Parathyroid adenoma (tissue), 2 donors: Measurements from ENCODE around the gene MAGI1.

ENCODE experiments used
- H2AFZ ChIP-seq: fragments of 300-600 bp; sonication (generic); one replicate; pipeline ENCODE4 v1.7.0; 2017; ENCODE audit warnings: antibody characterized with exemption, mild to moderate bottlenecking
- H3K27ac ChIP-seq: fragments of 300-600 bp; sonication (generic); one replicate; pipeline ENCODE4 v1.7.0; 2017
- H3K27me3 ChIP-seq: fragments of 300-600 bp; sonication (generic); one replicate; pipeline ENCODE4 v1.7.0; 2017; ENCODE audit warnings: low read length; ENCODE audit not compliant: control insufficient read depth, insufficient read depth
- H3K36me3 ChIP-seq: fragments of 300-600 bp; sonication (generic); one replicate; pipeline ENCODE4 v1.7.0; 2017; ENCODE audit warnings: low read length; ENCODE audit not compliant: control insufficient read depth, insufficient read depth
- H3K4me1 ChIP-seq: fragments of 300-600 bp; sonication (generic); one replicate; pipeline ENCODE4 v1.7.0; 2017; ENCODE audit warnings: control low read depth
- H3K4me2 ChIP-seq: fragments of 300-600 bp; sonication (generic); one replicate; pipeline ENCODE4 v1.7.0; 2017; ENCODE audit warnings: low read length
- H3K4me3 ChIP-seq: fragments of 300-600 bp; sonication (generic); one replicate; pipeline ENCODE4 v1.7.0; 2017; ENCODE audit warnings: low read depth, low read length
- H3K79me2 ChIP-seq: fragments of 300-600 bp; sonication (generic); one replicate; pipeline ENCODE4 v1.7.0; 2017; ENCODE audit warnings: control low read depth
- H3K9ac ChIP-seq: fragments of 300-600 bp; sonication (generic); one replicate; pipeline ENCODE4 v1.7.0; 2017; ENCODE audit warnings: mild to moderate bottlenecking
- H3K9me3 ChIP-seq: fragments of 300-600 bp; sonication (generic); one replicate; pipeline ENCODE4 v1.7.0; 2017; ENCODE audit warnings: low read length; ENCODE audit not compliant: control insufficient read depth
- CTCF ChIP-seq: fragments of 300-600 bp; sonication (generic); IDR thresholded peaks from one replicate; pipeline ENCODE4 v1.7.0; 2017; ENCODE audit warnings: antibody characterized with exemption, mild to moderate bottlenecking
- donor health status: primary hyperparathyroidism.

MAGI1 gene

GRCh38 chr3:65751123-65751700 is 287.5 kb downstream of the MAGI1 start:
- H3K27me3 ChIP-seq: no peaks in the 10 kb centered on the region
- H3K36me3 ChIP-seq: no peaks in the 10 kb centered on the region
- H3K9ac ChIP-seq: no peak overlapping the region
- no peak overlapping the region for H2AFZ ChIP-seq
- H3K27ac ChIP-seq: no peak overlapping the region
- no peaks in the 10 kb centered on the region for H3K79me2 ChIP-seq
- no peak overlapping the region for H3K4me3 ChIP-seq
- H3K4me1 ChIP-seq: peaks cover 2% of the 10 kb centered on the region
- H3K9me3 ChIP-seq: no peaks in the 10 kb centered on the region
- TF ChIP-seq CTCF: peak; percentile 60
- no peak overlapping the region for H3K4me2 ChIP-seq

GRCh38 chr3:65749066-65749465 is 289.7 kb downstream of the MAGI1 start:
- H3K79me2 ChIP-seq: no peaks in the 10 kb centered on the region
- no peak overlapping the region for H3K27ac ChIP-seq
- no peak overlapping the region for H3K9ac ChIP-seq
- H3K27me3 ChIP-seq: no peaks in the 10 kb centered on the region
- no peak overlapping the region for H2AFZ ChIP-seq
- H3K4me1 ChIP-seq: no peaks in the 10 kb centered on the region
- H3K36me3 ChIP-seq: no peaks in the 10 kb centered on the region
- H3K9me3 ChIP-seq: no peaks in the 10 kb centered on the region
- H3K4me2 ChIP-seq: no peak overlapping the region
- H3K4me3 ChIP-seq: no peak overlapping the region
- no peak for TF ChIP-seq CTCF

- Histone ChIP-seq H2AFZ (no peak overlapping the region), H3K4me2 (no peak overlapping the region)
- no peak for TF ChIP-seq CTCF
Measured at GRCh38 chr3:65748326-65748725, 290.4 kb downstream of the MAGI1 start.

GRCh38 chr3:65746848-65747247 is 291.9 kb downstream of the MAGI1 start:
- Histone ChIP-seq H3K4me1 (peaks cover 7% of the 10 kb centered on the region), H3K4me3 (no peak overlapping the region), H2AFZ (no peak overlapping the region), H3K9ac (no peak overlapping the region), H3K9me3 (no peaks in the 10 kb centered on the region), H3K27me3 (no peaks in the 10 kb centered on the region), H3K27ac (no peak overlapping the region), H3K36me3 (no peaks in the 10 kb centered on the region), H3K4me2 (no peak overlapping the region), H3K79me2 (no peaks in the 10 kb centered on the region)
- TF ChIP-seq CTCF: no peak

More at GRCh38 chr3:65748326-65748725, 290.4 kb downstream of the MAGI1 start:
- H3K4me3 ChIP-seq: no peak overlapping the region
- H3K4me1 ChIP-seq: no peaks in the 10 kb centered on the region
- no peaks in the 10 kb centered on the region for H3K36me3 ChIP-seq
- H3K27ac ChIP-seq: no peak overlapping the region
- no peaks in the 10 kb centered on the region for H3K79me2 ChIP-seq
- H3K9me3 ChIP-seq: no peaks in the 10 kb centered on the region
- H3K27me3 ChIP-seq: no peaks in the 10 kb centered on the region
- no peak overlapping the region for H3K9ac ChIP-seq

GRCh38 chr3:65745306-65745705 is 293.4 kb downstream of the MAGI1 start:
- H3K4me2 ChIP-seq: no peak overlapping the region
- H3K4me3 ChIP-seq: no peak overlapping the region
- no peaks in the 10 kb centered on the region for H3K79me2 ChIP-seq
- H3K27ac ChIP-seq: no peak overlapping the region
- TF ChIP-seq CTCF: no peak
- no peaks in the 10 kb centered on the region for H3K9me3 ChIP-seq
- no peak overlapping the region for H3K9ac ChIP-seq
- no peaks in the 10 kb centered on the region for H3K36me3 ChIP-seq
- H3K27me3 ChIP-seq: no peaks in the 10 kb centered on the region
- H2AFZ ChIP-seq: no peak overlapping the region
- peaks cover 7% of the 10 kb centered on the region for H3K4me1 ChIP-seq
